Ascending aorta (tissue), 2 donors: Measurements from ENCODE around the gene CHIA. TPM values are rescaled to one million over a fixed set of nuclear protein-coding genes. Genes with fewer than 3 reads are reported as not detected.

ENCODE experiments used
- DNase-seq, 2 donors: peaks; one replicate each; pipeline ENCODE4 v3.0.0-alpha.2; 2019; ENCODE audit warnings: low spot score in 2 of 2
- H3K27ac ChIP-seq, 2 donors: fragments of 200-600 bp; sonication (generic); one replicate each; pipeline ENCODE4 v1.5.1; 2016 to 2017; ENCODE audit warnings: mild to moderate bottlenecking in 1 of 2
- H3K27me3 ChIP-seq: fragments of 200-600 bp; sonication (generic); one replicate; pipeline ENCODE4 v1.5.1; 2017
- H3K36me3 ChIP-seq, 2 donors: fragments of 200-600 bp; sonication (generic); one replicate each; pipeline ENCODE4 v1.5.1; 2016
- H3K4me1 ChIP-seq, 2 donors: fragments of 200-600 bp; sonication (generic); one replicate each; pipeline ENCODE4 v1.5.1; 2016 to 2017; ENCODE audit warnings: mild to moderate bottlenecking in 1 of 2
- H3K4me3 ChIP-seq, 2 donors: fragments of 200-600 bp; sonication (generic); one replicate each; pipeline ENCODE4 v1.5.1; 2016 to 2017; ENCODE audit warnings: mild to moderate bottlenecking in 1 of 2
- H3K9me3 ChIP-seq, 2 donors: fragments of 200-600 bp; sonication (generic); one replicate each; pipeline ENCODE4 v1.5.1; 2016
- CTCF ChIP-seq, 3 experiments: fragments of 200-600 bp in 2 of 3; fragments of 450-650 bp in 1 of 3; sonication (generic) in 2 of 3; IDR thresholded peaks; one replicate each; pipeline ENCODE4 v1.5.1; 2016 to 2019; ENCODE audit warnings: antibody characterized with exemption in 3 of 3, mild to moderate bottlenecking in 1 of 3, moderate library complexity in 1 of 3
- intact Hi-C: fragments of 100-400 bp; cut with DNase I; formaldehyde crosslinking; loops from one replicate; pipeline ENCODE4 v1.15.1; 2023
- total RNA-seq: library from RNA; depleted of rRNA; stranded (reverse); fragments of >200 nt; gene quantifications from one replicate; pipeline ENCODE4 v1.1.0, GENCODE V29; 2016

Gene CHIA
- total RNA-seq, 1 donor from 2014 or later, result not detected

- no peak overlapping the region for H3K27ac ChIP-seq
- TF ChIP-seq CTCF (IDR thresholded peaks at IDR 0.05), result no peak
- intact Hi-C loops, result no loop called here
These were observed 4.8 kb upstream of the CHIA start for GRCh38 chr1:111285879-111286278.

GRCh38 chr1:111286912-111287311, 3.7 kb upstream of the CHIA start:
- no peaks in the 10 kb centered on the region for H3K27me3 ChIP-seq
- H3K9me3 ChIP-seq, result no peaks in the 10 kb centered on the region
- DNase-seq, result no peak
- H3K36me3 ChIP-seq, result no peaks in the 10 kb centered on the region
- H3K4me3 ChIP-seq, result no peak overlapping the region
- H3K27ac ChIP-seq, result no peak overlapping the region
- TF ChIP-seq CTCF (IDR thresholded peaks at IDR 0.05), result no peak
- no peaks in the 10 kb centered on the region for H3K4me1 ChIP-seq
- intact Hi-C loops, result no loop called here

More at GRCh38 chr1:111285879-111286278, 4.8 kb upstream of the CHIA start:
- no peaks in the 10 kb centered on the region for H3K27me3 ChIP-seq
- no peak for DNase-seq
- H3K9me3 ChIP-seq, result no peaks in the 10 kb centered on the region
- no peak overlapping the region for H3K4me3 ChIP-seq
- no peaks in the 10 kb centered on the region for H3K36me3 ChIP-seq
- no peaks in the 10 kb centered on the region for H3K4me1 ChIP-seq

- Histone ChIP-seq H3K36me3 (no peaks in the 10 kb centered on the region), H3K27me3 (no peaks in the 10 kb centered on the region), H3K27ac (no peak overlapping the region), H3K4me3 (no peak overlapping the region), H3K4me1 (no peaks in the 10 kb centered on the region), H3K9me3 (no peaks in the 10 kb centered on the region)
- intact Hi-C loops, result no loop called here
- no peak for TF ChIP-seq CTCF (IDR thresholded peaks at IDR 0.05)
- no peak for DNase-seq
These were observed 1.3 kb upstream of the CHIA start for GRCh38 chr1:111289371-111289770.

GRCh38 chr1:111290104-111290503, 547 bp upstream of the CHIA start:
- intact Hi-C loops, result no loop called here
- TF ChIP-seq CTCF (IDR thresholded peaks at IDR 0.05), result no peak
- no peaks in the 10 kb centered on the region for H3K27me3 ChIP-seq
- H3K9me3 ChIP-seq, result no peaks in the 10 kb centered on the region
- no peak overlapping the region for H3K4me3 ChIP-seq
- no peak for DNase-seq
- H3K27ac ChIP-seq, result no peak overlapping the region
- no peaks in the 10 kb centered on the region for H3K36me3 ChIP-seq
- no peaks in the 10 kb centered on the region for H3K4me1 ChIP-seq

GRCh38 chr1:111294390-111294789, 3.7 kb downstream of the CHIA start:
- TF ChIP-seq CTCF (IDR thresholded peaks at IDR 0.05), result no peak
- H3K4me1 ChIP-seq, result no peaks in the 10 kb centered on the region
- H3K36me3 ChIP-seq, result no peaks in the 10 kb centered on the region
- no peak overlapping the region for H3K27ac ChIP-seq
- H3K4me3 ChIP-seq, result no peak overlapping the region
- intact Hi-C loops, result no loop called here
- no peaks in the 10 kb centered on the region for H3K27me3 ChIP-seq
- DNase-seq, result no peak
- no peaks in the 10 kb centered on the region for H3K9me3 ChIP-seq

- DNase-seq, result no peak
- H3K9me3 ChIP-seq, result peaks cover 0 to 6% of the 10 kb centered on the region in 2 donors
- no peaks in the 10 kb centered on the region for H3K4me1 ChIP-seq
- intact Hi-C loops, result no loop called here
- H3K36me3 ChIP-seq, result no peaks in the 10 kb centered on the region
- H3K4me3 ChIP-seq, result no peak overlapping the region
- TF ChIP-seq CTCF (IDR thresholded peaks at IDR 0.05), result no peak
- no peak overlapping the region for H3K27ac ChIP-seq
- no peaks in the 10 kb centered on the region for H3K27me3 ChIP-seq
These were observed 11.7 kb downstream of the CHIA start for GRCh38 chr1:111302374-111302773.
